Epithelial cell of prostate (primary cell): ENCODE data around the gene BARHL2.

Experiments used
- DNase-seq: peaks from one replicate; pipeline ENCODE4 v3.0.0-alpha.2; 2011; ENCODE audit warnings: low read depth, low spot score
- H3K27ac ChIP-seq: fragments of 450-650 bp; 2 replicates; pipeline ENCODE4 v1.5.1; 2017; ENCODE audit warnings: mild to moderate bottlenecking

Gene BARHL2

DNA sequence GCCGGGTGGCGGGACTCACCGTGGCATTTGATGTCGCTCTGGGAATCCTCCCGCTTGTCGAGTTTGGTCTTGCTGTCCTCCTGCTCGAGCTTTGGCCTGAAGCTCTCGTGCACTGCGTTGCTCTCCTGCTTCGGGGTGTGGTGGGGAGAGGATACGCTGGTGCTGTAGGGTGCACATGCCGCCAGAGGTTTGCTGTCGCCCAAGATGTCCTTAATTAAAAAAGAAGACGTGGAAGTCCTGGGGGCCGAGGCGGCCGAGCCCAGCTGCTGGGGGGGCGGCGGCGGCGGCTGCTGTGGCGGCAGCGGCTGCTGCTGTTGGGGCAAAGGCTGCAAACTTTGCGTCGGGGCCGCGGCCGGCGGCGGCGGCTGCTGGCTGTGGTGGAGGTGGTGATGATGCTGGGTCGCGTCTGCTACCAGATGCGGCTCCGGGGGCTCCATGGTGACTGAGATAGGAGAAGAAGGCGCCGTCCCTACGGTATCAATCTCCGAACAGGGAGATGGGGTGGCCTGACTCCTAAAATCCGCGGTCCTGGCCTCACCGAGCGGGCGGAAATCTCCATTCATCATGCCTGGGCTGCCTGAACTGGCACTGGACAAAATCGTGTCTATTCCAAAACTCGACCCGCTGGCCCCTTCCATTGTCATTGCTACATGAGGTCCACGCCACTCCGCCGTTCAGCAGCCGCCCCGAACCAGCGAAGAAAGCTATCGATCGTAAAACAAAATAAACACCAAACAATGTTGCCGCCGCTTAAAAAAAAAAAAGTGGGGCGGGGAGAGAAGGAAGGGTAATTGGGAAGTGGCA is at the start of gene BARHL2:
Gene BARHL2, minus strand, starts transcription at position 751 of the 804 bp plus-strand sequence. Its CDS starts 107 bp downstream, at position 644.
- no peak within 1 kb of the TSS for H3K27ac ChIP-seq
- DNase-seq, result no peak

- H3K27ac ChIP-seq, result no peak overlapping the region
- DNase-seq, result no peak
These were observed 46.8 kb upstream of the BARHL2 start for GRCh38 chr1:90763930-90764329.

- no peak for DNase-seq
- no peak overlapping the region for H3K27ac ChIP-seq
These were observed 46.4 kb upstream of the BARHL2 start for GRCh38 chr1:90763506-90763905.

DNA sequence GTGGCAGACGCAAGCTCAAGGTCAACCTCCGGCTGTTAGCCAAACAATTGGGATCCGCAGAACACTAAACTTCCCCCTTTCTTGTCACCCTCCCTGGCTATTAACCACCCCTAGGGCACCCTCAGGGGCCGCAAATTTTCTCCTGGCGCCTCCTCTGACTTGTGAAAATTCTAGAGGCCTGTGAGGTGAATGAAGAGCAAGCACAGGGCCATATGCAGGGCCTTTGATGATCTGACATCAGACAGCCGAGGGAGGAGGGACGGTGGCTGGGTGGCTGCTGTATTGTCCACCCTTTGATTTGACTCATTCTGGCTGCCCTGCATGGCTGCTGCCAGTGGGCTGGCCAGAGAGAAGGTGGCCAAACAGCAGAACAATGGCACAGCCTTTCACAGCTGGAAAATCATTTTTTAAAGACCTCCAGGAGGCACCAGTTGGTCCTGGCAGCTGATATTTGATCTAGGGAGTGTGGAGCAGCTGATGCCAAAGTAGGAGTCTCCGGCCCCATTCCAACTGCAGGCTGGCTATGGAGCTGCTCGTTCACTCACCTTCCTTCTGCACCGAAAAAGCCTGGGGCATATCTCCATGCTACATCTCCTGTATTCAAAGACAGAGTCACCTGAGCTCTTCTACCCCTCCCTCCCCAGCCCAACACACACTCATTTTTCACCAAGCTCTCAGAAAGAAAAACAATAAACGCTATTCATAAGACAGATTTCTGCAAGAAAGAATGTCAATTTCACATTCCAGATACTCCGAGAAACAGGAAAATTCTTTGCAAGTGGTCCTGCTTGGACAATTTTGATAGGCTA is 44.9 kb upstream of the BARHL2 start:
- no peak overlapping the region for H3K27ac ChIP-seq
- DNase-seq, result no peak

GRCh38 chr1:90761156-90761555 is 44.1 kb upstream of the BARHL2 start:
- H3K27ac ChIP-seq, result no peak overlapping the region
- no peak for DNase-seq

DNA sequence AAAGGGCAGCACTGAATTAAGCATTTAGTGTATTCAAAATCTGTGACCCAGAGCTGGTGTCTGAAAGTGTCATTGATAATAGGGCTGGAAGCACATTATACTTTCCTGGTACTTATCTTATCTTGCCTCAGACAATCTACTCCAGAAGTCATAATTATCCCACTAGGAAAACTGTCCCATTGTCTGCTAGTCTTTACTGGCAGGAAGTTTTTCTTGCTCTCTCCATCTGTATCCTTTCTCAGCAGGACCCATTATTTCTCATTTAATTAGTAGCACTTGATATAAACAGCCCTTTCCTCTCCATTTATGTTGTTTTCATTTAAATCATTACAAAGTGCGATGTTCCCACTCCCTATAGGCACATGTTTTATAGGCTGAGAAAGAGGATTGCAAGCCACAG is 36.5 kb upstream of the BARHL2 start:
- no peak overlapping the region for H3K27ac ChIP-seq
- DNase-seq, result no peak

DNA sequence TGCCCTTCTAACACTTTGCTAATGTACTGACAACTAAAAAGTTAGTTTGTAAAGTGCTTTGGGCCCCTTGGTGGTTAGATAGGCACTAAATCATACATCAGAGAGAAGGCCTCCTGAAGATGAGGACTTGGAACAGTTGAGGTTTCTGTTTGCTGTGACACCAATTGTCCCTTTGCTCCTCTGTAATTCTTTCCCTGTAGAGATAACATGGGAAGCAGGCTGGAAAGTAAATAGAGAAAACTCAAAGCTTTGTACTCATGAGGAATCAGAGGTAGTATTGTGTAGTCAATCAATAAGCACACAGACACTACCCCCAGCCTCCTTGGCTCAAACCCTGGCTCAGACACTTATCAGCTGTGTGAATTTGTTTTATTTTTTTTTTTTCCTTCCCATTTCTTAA is 31.6 kb upstream of the BARHL2 start:
- no peak overlapping the region for H3K27ac ChIP-seq
- DNase-seq, result no peak

DNA sequence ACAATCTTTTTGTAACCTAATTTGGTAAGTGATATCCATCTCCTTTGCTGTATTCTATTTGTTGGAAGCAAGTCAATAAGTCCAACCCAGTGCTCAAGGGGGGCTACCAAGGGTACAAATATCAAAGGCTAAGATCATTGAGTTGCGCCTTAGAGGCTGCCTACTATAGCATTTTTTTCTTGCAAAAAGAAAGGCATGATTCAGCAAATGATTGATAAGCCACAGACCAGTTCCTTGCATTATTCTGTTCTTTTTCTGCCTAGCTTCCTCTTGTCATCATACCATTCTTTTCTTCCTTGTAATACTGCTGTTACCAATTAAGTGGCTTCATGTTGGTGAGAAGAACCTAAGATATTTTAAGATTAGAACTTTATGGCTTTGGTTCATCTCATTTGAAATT is 29.8 kb upstream of the BARHL2 start:
- no peak overlapping the region for H3K27ac ChIP-seq

DNA sequence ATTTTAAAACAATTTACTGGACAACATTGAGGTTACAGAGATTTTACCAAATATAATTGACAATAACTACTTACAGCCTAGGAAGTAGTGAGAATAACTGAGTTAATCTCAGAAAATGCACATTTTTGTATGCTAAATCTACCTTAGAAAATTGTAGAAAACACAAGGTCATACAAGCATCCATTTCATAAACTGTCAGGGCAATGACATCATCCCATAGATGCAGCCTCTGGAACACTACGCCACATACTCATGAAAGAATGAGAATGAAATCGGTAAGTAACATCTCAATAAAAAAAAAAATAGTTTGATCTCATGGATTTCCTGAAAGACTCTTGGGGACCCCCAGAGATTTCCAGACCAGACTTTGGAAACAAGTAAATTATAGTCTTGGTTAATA is 28.9 kb upstream of the BARHL2 start:
- H3K27ac ChIP-seq, result no peak overlapping the region
- DNase-seq, result no peak

More for the DNA sequence above, 29.8 kb upstream of the BARHL2 start:
- no peak for DNase-seq

DNA sequence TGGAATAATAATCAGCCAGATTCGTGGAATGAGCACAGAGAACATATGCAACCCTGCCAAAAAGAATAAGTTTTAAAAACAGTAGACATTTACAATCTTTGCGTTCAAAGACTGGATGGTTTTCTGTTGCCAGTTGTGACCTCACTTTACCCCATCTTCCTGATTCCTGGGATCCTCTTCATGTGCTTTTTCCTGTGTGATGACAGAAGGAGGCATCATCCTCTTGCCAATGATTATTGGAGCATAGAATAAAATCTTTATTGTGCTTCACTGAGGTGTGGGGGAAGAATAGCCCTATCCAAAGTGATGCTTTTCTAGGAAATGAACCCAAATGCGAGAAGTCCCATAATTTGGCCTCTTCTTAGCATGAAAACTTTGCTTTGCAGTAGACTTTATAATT is 15.0 kb upstream of the BARHL2 start:
- no peak overlapping the region for H3K27ac ChIP-seq
- no peak for DNase-seq

- H3K27ac ChIP-seq, result no peak overlapping the region
- DNase-seq, result no peak
These were observed 14.4 kb upstream of the BARHL2 start for GRCh38 chr1:90731382-90732050.

- H3K27ac ChIP-seq, result no peak overlapping the region
- DNase-seq, result no peak
These were observed 13.3 kb upstream of the BARHL2 start for GRCh38 chr1:90730243-90731022.

DNA sequence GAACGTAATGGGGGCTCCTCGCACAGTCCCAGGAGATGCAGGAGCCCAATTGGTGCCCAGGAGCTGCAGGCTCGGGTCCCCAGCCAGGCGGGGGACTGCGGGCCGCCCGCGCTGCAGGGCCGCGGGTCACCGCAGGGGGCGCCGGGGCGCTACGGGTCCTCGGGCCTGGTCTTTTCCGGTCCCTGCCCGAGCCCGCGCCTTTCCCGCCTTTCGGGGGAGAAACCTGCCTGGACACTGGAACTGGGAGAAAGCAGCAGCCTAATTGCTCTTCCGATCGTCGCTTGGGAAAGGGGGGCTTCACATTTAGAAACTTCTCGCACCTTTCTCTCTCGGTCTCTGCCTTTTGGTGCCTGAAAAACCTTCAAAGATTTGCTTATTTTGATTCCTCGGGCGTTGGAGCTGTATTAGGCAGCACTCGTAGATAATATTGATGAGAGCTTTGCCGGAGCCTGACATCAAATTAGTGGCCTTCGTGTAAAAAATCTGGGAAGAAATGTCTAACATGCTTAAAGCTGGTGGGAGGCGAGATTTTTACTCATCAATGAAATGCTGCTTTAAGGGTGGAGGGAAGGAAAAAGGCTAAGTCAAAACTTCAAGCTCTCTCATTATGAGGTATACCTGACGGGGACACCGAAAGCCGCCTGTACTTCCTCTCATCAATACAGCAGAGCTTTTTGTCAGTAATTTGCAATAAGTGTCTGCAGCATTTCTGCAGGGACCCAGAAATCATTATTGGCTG is 12.6 kb upstream of the BARHL2 start:
- DNase-seq, result no peak
- no peak overlapping the region for H3K27ac ChIP-seq

DNA sequence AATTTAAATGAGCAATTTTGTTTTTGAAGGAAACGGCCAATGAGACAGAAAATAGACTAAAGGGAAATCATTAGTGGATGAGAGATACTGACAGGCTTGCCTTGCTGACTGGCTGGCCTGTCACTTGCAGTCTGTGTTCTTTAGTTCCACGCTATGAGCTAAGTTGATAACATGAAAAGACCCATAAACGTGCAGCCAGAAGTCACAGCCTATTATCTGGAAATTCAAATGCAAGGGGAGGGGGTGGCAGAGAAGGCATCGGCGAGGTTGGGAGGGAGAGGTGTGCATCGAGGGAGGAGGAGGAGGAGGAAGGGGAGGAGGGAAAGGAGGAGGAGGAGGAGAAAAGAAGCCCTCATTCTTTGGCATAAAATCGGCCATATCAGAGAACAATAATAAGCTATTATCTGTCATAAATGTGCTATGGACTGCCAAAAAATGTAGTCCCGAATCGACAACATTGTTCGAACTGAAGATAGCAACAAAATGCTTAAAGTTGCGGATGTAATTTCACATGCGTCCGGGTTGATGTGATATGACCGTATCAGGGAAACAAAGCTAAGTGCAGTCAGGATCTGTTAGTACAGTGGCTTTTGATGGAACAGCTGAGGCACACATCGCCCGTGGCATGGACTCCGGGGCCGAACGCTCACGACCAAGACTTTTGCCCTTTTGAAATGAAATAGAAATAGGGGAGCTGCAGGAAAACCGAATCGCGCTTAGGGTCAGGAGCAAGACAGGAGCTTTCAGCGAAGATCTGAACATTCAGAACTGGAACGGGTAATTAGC is 11.6 kb upstream of the BARHL2 start:
- DNase-seq, result no peak
- H3K27ac ChIP-seq, result no peak overlapping the region

- no peak for DNase-seq
These were observed 10.9 kb upstream of the BARHL2 start for GRCh38 chr1:90727917-90728501.

GRCh38 chr1:90726986-90727480 is 9.9 kb upstream of the BARHL2 start:
- no peak overlapping the region for H3K27ac ChIP-seq
- no peak for DNase-seq

More at GRCh38 chr1:90727917-90728501, 10.9 kb upstream of the BARHL2 start:
- no peak overlapping the region for H3K27ac ChIP-seq

- no peak for DNase-seq
- H3K27ac ChIP-seq, result no peak overlapping the region
These were observed 9.4 kb upstream of the BARHL2 start for GRCh38 chr1:90726425-90726985.
